Smooth muscle cell (in vitro differentiated cells): Measurements from ENCODE around the gene GNGT2. TPM values are rescaled to one million over a fixed set of nuclear protein-coding genes. Genes with fewer than 3 reads are reported as not detected.

ENCODE experiments used
- DNase-seq: peaks from one replicate; lab custom pipeline; 2025; ENCODE audit not compliant: unreplicated experiment; lab: John Stamatoyannopoulos, UW
- H2AFZ ChIP-seq: fragments of 200-600 bp; sonication (generic); 2 replicates; pipeline ENCODE4 v1.6.0; 2016; ENCODE audit warnings: antibody characterized with exemption, low read depth, mild to moderate bottlenecking
- H3F3A ChIP-seq: fragments of 200-600 bp; sonication (generic); 2 replicates; pipeline ENCODE4 v1.6.0; 2017; ENCODE audit warnings: antibody characterized with exemption, low read depth
- H3K27ac ChIP-seq: fragments of 200-600 bp; sonication (generic); 2 replicates; pipeline ENCODE4 v1.5.1; 2016; ENCODE audit warnings: low read depth, mild to moderate bottlenecking
- H3K27me3 ChIP-seq: fragments of 200-600 bp; sonication (generic); 2 replicates; pipeline ENCODE4 v1.6.1; 2016; ENCODE audit warnings: low read depth, mild to moderate bottlenecking
- H3K36me3 ChIP-seq: fragments of 200-600 bp; sonication (generic); 2 replicates; pipeline ENCODE4 v1.5.1; 2016; ENCODE audit warnings: low read depth
- H3K4me1 ChIP-seq: fragments of 200-600 bp; sonication (generic); 2 replicates; pipeline ENCODE4 v1.5.1; 2016; ENCODE audit warnings: low read depth
- H3K4me2 ChIP-seq: fragments of 200-600 bp; sonication (generic); 2 replicates; pipeline ENCODE4 v1.6.0; 2016; ENCODE audit warnings: mild to moderate bottlenecking
- H3K4me3 ChIP-seq: fragments of 200-600 bp; sonication (generic); 2 replicates; pipeline ENCODE4 v1.5.1; 2016; ENCODE audit warnings: mild to moderate bottlenecking
- H3K79me2 ChIP-seq: fragments of 200-600 bp; sonication (generic); 2 replicates; pipeline ENCODE4 v1.6.0; 2016; ENCODE audit warnings: low read depth, mild to moderate bottlenecking
- H3K9ac ChIP-seq: fragments of 200-600 bp; sonication (generic); 2 replicates; pipeline ENCODE4 v1.6.0; 2016; ENCODE audit warnings: low read depth
- H3K9me3 ChIP-seq: fragments of 200-600 bp; sonication (generic); replicated peaks from 2 replicates; pipeline ENCODE4 v1.5.1; 2016; ENCODE audit warnings: low read depth
- H4K20me1 ChIP-seq: fragments of 200-600 bp; sonication (generic); 2 replicates; pipeline ENCODE4 v1.6.0; 2016; ENCODE audit warnings: low read depth
- CTCF ChIP-seq: fragments of 200-600 bp; sonication (generic); IDR thresholded peaks from 2 replicates; pipeline ENCODE4 v1.5.1; 2017; ENCODE audit warnings: borderline replicate concordance, mild to moderate bottlenecking, antibody characterized with exemption; ENCODE audit not compliant: insufficient read depth, poor library complexity, severe bottlenecking
- WGBS: methylation state at CpG from one replicate; pipeline ENCODE4 v1.1.7; 2016; ENCODE audit warnings: low lambda C conversion rate; 5-methylcytosine and 5-hydroxymethylcytosine counted together
- polyA plus RNA-seq: library from polyadenylated mRNA; unstranded; fragments of >200 nt; fragmentation: Nextera tagmentation; extraction: Ambion mirVana; gene quantifications from 2 replicates; pipeline ENCODE4 v1.2.1, GENCODE V29; 2016
- total RNA-seq: library from RNA; depleted of rRNA; stranded (reverse); fragments of >200 nt; gene quantifications from 2 replicates; pipeline ENCODE4 v1.2.3, GENCODE V29; 2014

Gene GNGT2
- total and polyA plus RNA-seq, 2 experiments from 2014 or later: 0.75 to 0.81 TPM

GRCh38 chr17:49219987-49220386, 9.6 kb upstream of the GNGT2 start:
- no peak overlapping the region for H3K27ac ChIP-seq
- H3K27me3 ChIP-seq: peaks cover 26% of the 10 kb centered on the region
- H3K4me3 ChIP-seq: no peak overlapping the region
- H3K4me2 ChIP-seq: no peak overlapping the region
- no peaks in the 10 kb centered on the region for H3K79me2 ChIP-seq
- H3K4me1 ChIP-seq: peaks cover 9% of the 10 kb centered on the region
- H2AFZ ChIP-seq: no peak overlapping the region
- no peaks in the 10 kb centered on the region for H4K20me1 ChIP-seq
- DNase-seq: no peak
- H3K9ac ChIP-seq: no peak overlapping the region
- H3K36me3 ChIP-seq: no peaks in the 10 kb centered on the region
- no peak for TF ChIP-seq CTCF
- H3F3A ChIP-seq: no peaks in the 10 kb centered on the region
- H3K9me3 ChIP-seq: no peaks in the 10 kb centered on the region
- WGBS: 92% methylated on average over 13 of the region's 15 CpGs

GRCh38 chr17:49218941-49219913, 8.9 kb upstream of the GNGT2 start:
- no peaks in the 10 kb centered on the region for H3K79me2 ChIP-seq
- H3K4me1 ChIP-seq: peaks cover 6% of the 10 kb centered on the region
- no peaks in the 10 kb centered on the region for H3F3A ChIP-seq
- no peak overlapping the region for H2AFZ ChIP-seq
- H4K20me1 ChIP-seq: no peaks in the 10 kb centered on the region
- no peaks in the 10 kb centered on the region for H3K36me3 ChIP-seq
- no peaks in the 10 kb centered on the region for H3K9me3 ChIP-seq
- H3K27me3 ChIP-seq: peaks cover 18% of the 10 kb centered on the region
- WGBS: 95% methylated on average over 18 of the region's 37 CpGs
- no peak for DNase-seq
- H3K4me2 ChIP-seq: no peak overlapping the region
- no peak overlapping the region for H3K27ac ChIP-seq
- no peak for TF ChIP-seq CTCF
- H3K9ac ChIP-seq: no peak overlapping the region
- no peak overlapping the region for H3K4me3 ChIP-seq

DNA sequence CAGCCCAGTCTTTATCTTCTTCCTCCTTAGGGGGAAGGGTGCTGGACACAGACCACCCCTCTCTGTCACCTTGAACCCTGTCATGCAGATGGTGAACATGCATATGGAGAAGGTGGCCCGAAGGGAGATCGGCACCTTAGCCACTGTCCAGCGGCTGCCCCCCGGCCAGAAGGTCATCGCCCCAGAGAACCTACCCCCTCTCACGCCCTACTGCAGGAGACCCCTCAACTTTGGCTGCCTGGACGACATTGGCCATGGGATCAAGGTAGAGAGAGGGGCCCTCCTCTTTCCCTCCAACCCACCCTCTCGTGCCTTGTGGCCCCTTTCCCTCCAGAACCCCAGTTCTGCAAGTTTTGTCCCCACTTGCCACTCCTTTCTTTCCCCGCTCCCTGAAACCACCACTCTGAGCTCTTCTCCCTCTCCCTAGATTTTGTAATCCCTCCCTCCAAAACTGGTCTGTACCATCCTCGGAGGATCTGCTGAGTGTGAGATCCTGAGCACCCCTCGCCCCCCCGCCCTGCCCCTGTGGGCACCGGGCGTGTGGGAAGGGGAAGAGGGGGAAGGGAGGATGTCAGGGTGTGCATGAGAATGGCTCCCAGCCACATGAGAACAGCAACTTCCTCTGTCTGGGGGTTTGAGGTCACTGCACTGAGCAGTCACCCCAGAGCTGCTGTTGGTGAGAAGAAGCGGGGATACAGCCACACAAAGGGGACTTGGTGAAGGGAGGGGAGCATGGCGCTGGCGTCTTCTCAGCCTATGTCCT, 7.5 kb upstream of the GNGT2 start:
- no peaks in the 10 kb centered on the region for H3K4me1 ChIP-seq
- no peak overlapping the region for H3K4me2 ChIP-seq
- WGBS: 88% methylated on average over 17 of the region's 17 CpGs
- no peak for TF ChIP-seq CTCF
- no peaks in the 10 kb centered on the region for H3F3A ChIP-seq
- H2AFZ ChIP-seq: no peak overlapping the region
- H3K4me3 ChIP-seq: no peak overlapping the region
- H3K79me2 ChIP-seq: no peaks in the 10 kb centered on the region
- no peaks in the 10 kb centered on the region for H3K36me3 ChIP-seq
- no peak overlapping the region for H3K9ac ChIP-seq
- H3K27ac ChIP-seq: no peak overlapping the region
- H3K9me3 ChIP-seq: no peaks in the 10 kb centered on the region
- H4K20me1 ChIP-seq: no peaks in the 10 kb centered on the region
- peaks cover 4% of the 10 kb centered on the region for H3K27me3 ChIP-seq
- no peak for DNase-seq
